NCI-H82 (cell line): ENCODE results near the gene SNRNP70.
"Not testable (repeated sequence)": the region's sequence is repeated elsewhere in the genome, so short reads cannot be mapped to it uniquely, and the experiment has no call there.

Experiments used
- DNase-seq: peaks from one replicate; lab custom pipeline; 2025; lab: John Stamatoyannopoulos, UW

The SNRNP70 gene

GRCh38 chr19:49085020-49085867 is at the start of gene SNRNP70:
Gene SNRNP70, plus strand, starts transcription at chr19:49085451. Its CDS starts 964 bp downstream, at chr19:49086415.
- peak; percentile 100 for DNase-seq

DNA sequence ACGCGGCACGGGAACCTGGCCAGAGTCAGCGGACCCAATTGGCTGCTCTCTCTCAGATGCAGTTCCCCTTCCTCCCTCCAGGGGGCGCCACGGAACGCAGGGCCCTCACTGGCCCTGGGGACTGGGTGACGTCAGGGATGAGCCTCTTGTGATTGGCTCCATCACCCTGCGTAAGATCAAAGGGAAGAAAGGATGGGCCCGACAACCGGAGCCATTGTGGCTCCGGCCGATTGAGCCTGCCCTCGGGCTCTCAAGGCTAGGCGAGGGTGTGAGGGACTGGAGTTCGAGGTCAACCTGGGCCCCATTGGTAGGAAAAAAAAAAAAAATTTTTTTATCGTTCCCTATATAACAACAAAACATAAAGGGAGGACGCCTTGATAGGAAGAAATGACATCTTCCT is 48.4 kb upstream of the SNRNP70 start, which contains the start of gene CGB1:
CGB1 (minus strand) TSS at position 81 of the 400 bp plus-strand sequence. CDS start 184 bp downstream, outside the sequence.
- DNase-seq = peak; percentile 93

DNA sequence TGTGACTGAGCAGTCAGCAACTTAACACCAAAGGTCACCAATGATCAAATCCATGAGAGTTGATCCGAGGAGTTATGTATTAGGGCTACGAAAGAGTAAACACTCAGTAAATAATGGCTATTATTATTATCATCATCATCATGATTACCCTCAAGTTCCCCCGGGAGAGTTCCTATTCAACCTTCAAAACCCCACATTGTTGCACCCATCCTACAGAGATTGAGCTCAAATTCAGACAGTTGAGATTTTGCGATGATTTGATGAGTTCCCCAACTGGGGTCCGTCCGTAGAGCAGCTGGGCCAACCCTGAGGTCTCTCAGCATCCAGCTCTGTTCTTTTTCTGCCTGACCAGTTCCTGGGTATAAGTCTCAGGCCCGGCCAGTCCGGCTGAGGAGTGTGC is 47.1 kb upstream of the SNRNP70 start:
- DNase-seq = not testable (repeated sequence)

GRCh38 chr19:49038557-49039276 is 46.5 kb upstream of the SNRNP70 start:
- not testable (repeated sequence) for DNase-seq

GRCh38 chr19:49039736-49040135 is 45.5 kb upstream of the SNRNP70 start:
- DNase-seq = not testable (repeated sequence)

- DNase-seq = no peak
These were observed 43.1 kb upstream of the SNRNP70 start for GRCh38 chr19:49042177-49042576.

GRCh38 chr19:49042666-49043065 is 42.6 kb upstream of the SNRNP70 start:
- DNase-seq = not testable (repeated sequence)

DNA sequence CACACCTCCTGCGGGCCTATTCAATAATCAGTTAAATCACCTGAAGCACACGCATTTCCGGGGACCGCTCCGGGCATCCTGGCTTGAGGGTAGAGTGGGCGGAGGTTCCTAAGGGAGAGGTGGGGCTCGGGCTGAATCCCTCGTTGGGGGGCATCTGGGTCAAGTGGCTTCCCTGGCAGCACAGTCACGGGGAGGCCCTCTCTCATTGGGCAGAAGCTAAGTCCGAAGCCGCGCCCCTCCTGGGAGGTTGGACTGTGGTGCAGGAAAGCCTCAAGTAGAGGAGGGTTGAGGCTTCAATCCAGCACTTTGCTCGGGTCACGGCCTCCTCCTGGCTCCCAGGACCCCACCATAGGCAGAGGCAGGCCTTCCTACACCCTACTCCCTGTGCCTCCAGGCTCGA is 41.7 kb upstream of the SNRNP70 start, which contains the start of gene CGB5:
CGB5 (plus strand) TSS at position 301 of the 400 bp plus-strand sequence. CDS start 362 bp downstream, outside the sequence.
- DNase-seq = not testable (repeated sequence)

DNA sequence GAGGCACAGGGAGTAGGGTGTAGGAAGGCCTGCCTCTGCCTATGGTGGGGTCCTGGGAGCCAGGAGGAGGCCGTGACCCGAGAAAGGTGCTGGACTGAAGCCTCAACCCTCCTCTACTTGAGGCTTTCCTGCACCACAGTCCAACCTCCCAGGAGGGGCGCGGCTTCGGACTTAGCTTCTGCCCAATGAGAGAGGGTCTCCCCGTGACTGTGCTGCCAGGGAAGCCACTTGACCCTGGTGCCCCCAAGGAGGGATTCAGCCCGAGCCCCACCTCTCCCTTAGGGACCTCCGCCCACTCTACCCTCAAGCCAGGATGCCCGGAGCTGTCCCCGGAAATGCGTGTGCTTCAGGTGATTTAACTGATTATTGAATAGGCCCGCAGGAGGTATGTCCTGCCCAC is 36.2 kb upstream of the SNRNP70 start, which contains the start of gene CGB8:
CGB8 (minus strand) TSS at position 101 of the 400 bp plus-strand sequence. CDS start 372 bp downstream, outside the sequence.
- not testable (repeated sequence) for DNase-seq

DNA sequence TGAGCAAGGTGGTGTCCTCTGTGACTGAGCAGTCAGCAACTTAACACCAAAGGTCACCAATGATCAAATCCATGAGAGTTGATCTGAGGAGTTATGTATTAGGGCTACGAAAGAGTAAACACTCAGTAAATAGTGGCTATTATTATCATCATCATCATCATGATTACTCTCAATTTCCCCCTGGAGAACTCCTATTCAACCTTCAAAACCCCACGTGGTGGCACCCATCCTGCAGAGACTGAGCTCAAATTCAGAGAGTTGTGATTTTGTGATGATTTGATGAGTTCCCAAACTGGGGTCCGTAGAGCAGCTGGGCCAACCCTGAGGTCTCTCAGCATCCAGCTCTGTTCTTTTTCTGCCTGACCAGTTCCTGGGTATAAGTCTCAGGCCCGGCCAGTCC is 35.4 kb upstream of the SNRNP70 start:
- not testable (repeated sequence) for DNase-seq

- DNase-seq = not testable (repeated sequence)
These were observed 34.7 kb upstream of the SNRNP70 start for GRCh38 chr19:49050376-49051033.

GRCh38 chr19:49056101-49056901 is 28.9 kb upstream of the SNRNP70 start:
- DNase-seq = peak; percentile 78

DNA sequence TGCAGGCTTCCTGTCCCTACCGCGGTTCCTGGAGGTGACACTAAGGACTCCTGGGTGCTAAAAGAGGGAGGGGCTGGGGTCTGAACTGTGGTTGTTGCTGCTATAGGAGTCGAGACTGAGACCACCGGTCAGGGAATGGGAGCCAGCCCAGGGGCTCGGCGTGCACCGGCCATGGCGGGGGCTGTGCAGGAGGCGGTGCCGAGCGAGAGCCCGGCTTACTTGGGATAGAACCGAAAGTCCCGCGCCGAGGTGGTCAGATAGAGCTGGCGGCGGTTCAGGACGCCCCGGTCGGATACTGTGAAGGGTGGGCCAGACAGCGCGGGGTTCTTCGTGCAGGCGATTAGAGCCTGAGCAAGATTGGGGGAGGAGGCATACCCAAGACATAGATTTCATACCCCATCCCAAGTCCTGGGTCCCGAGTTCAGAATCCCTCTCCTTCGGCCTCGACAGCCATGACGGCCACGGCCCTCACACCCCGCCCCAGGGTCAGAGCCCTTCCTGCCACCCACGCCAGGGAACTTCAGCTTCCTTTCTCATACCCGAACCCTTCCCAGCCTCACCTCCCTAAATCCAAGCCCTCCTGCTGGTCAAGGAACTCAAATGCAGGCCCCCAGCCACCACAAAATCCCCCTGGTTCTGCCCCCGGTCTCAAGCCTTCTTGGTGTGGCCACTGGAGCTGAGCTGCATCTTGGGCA is 28.2 kb upstream of the SNRNP70 start:
- not testable (repeated sequence) for DNase-seq

DNA sequence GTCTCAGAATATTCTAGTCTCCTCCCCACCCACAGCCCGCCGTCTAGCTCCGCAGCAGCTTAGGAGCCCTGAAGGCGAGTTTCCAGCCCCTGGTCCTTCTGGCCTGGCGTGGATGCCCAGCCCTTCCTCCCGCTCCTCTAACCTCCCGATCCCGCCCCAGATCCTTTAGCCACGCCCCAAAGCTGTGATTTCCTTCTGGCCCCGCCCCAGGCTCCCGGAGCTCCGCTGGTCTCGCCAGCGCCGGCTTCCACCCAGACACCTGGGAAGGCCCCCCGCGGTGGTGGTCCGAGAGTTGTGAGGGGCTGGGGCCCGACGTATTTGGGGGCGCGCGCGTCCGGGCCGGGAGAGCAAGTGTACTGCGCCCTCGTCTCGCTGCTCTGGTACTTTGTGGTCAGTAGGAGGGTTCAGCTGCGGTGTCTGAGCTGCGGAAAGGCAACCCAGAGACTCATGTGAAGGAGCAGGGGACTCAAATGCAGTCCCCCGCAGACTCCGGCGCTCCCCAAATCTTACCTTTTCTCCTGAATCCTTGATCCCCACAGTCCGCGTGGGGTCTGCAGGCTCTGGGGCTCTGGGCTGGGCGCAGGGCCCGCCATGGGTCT is 27.5 kb upstream of the SNRNP70 start, which contains the start of gene CGB7:
CGB7 (minus strand) TSS at position 114 of the 599 bp plus-strand sequence. CDS start 2,374 bp downstream, outside the sequence.
- peak; percentile 88 for DNase-seq

GRCh38 chr19:49058562-49058961 is 26.7 kb upstream of the SNRNP70 start:
- DNase-seq = peak; percentile 73

- DNase-seq = no peak
These were observed 26.2 kb upstream of the SNRNP70 start for GRCh38 chr19:49059053-49059452.

- DNase-seq = no peak
These were observed 24.3 kb upstream of the SNRNP70 start for GRCh38 chr19:49061000-49061399.

- DNase-seq = no peak
These were observed 23.8 kb upstream of the SNRNP70 start for GRCh38 chr19:49061445-49061844.

DNA sequence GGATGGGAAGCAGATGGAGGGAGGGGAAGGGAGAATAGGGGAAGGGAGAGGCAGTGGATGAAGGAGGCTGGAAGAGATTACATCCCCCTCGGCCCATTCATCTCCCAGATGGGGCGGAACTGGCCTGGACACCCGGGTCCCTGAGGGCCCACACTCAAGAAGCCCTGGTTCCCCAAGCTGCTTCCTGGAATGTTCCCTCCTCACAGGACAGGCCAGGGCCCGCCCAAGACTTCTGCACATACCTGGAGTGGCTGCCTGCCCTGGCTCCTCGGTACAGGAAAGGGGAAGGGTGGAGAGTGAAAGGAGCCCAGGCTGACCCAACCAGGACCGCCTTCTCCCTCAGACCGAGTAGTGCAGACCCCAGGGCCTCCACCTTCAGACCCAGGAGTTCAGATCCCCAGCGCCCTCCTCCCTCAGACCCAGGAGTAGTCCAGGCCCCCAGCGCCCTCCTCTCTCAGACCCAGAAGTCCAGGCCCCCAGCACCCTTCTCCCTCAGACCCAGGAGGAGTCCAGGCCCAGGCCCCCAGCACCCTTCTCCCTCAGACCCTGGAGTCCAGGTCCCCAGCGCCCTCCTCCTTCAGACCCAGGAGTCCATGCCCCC is 21.1 kb upstream of the SNRNP70 start:
- DNase-seq = no peak
